Measurements from ENCODE around the gene KCNMB3. TPM values are rescaled to one million over a fixed set of nuclear protein-coding genes. Genes with fewer than 3 reads are reported as not detected.
A peak's percentile ranks its signal among the peaks of the same experiment; 100 is the strongest.

The KCNMB3 gene
- total RNA-seq, 2 experiments from 2014 or later, result 0.60 TPM; not detected in 1

GRCh38 chr3:179272385-179272784 is 21.5 kb upstream of the KCNMB3 start:
- intact Hi-C loops (cut with micrococcal nuclease; ENCODE audit: unreplicated experiment), result loop anchor here (5.0 kb wide), 1 partner anchor 125 kb away; the partner anchor contains the start of gene PIK3CA
- Histone ChIP-seq H3K4me3 (ENCODE audit: low read depth, low read length, poor library complexity, severe bottlenecking) (no peak overlapping the region), H3K79me2 (ENCODE audit: insufficient read depth, low read depth, low read length) (no peaks in the 10 kb centered on the region), H3K4me2 (ENCODE audit: low read length) (no peak overlapping the region), H3K36me3 (ENCODE audit: insufficient read depth, low read length) (no peaks in the 10 kb centered on the region), H3K9me2 (ENCODE audit: insufficient read depth, low read length) (no peaks in the 10 kb centered on the region), H4K20me1 (ENCODE audit: insufficient read depth, low read length) (no peaks in the 10 kb centered on the region), H3K4me1 (ENCODE audit: insufficient read depth, low read length, poor library complexity, severe bottlenecking) (peaks cover 9% of the 10 kb centered on the region), H3K27ac (ENCODE audit: low read depth, low read length, poor library complexity, severe bottlenecking) (no peak overlapping the region), H3K9me3 (ENCODE audit: low read length) (no peaks in the 10 kb centered on the region), H2AFZ (ENCODE audit: low read length) (no peak overlapping the region)
- TF ChIP-seq, protein P1, sequence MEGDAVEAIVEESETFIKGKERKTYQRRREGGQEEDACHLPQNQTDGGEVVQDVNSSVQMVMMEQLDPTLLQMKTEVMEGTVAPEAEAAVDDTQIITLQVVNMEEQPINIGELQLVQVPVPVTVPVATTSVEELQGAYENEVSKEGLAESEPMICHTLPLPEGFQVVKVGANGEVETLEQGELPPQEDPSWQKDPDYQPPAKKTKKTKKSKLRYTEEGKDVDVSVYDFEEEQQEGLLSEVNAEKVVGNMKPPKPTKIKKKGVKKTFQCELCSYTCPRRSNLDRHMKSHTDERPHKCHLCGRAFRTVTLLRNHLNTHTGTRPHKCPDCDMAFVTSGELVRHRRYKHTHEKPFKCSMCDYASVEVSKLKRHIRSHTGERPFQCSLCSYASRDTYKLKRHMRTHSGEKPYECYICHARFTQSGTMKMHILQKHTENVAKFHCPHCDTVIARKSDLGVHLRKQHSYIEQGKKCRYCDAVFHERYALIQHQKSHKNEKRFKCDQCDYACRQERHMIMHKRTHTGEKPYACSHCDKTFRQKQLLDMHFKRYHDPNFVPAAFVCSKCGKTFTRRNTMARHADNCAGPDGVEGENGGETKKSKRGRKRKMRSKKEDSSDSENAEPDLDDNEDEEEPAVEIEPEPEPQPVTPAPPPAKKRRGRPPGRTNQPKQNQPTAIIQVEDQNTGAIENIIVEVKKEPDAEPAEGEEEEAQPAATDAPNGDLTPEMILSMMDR (conservative IDR thresholded peaks at IDR 0.05; ENCODE audit: low read length), result peak; percentile 39; the same call in 1 of the 2 replicates
- no peak for TF ChIP-seq EZH2phosphoT487 (IDR thresholded peaks at IDR 0.05; ENCODE audit: borderline replicate concordance, low read depth, low read length)
- no TSS peak for BruUV-seq (replicated peaks)
- CTCF ChIA-PET (ENCODE audit: unreplicated experiment), result interaction anchor here (1.0 kb wide), 1 partner anchor 10 kb away, joined by 3 read pairs; no protein-coding TSS in a partner anchor
- POLR2A ChIA-PET, result interaction anchor here (0.6 kb wide), 1 partner anchor 163 kb away, joined by 5 read pairs; no protein-coding TSS in a partner anchor
- DNase-seq (ENCODE audit: low spot score), result no peak

- POLR2A ChIA-PET, result interaction anchor here (0.5 to 1.9 kb wide), 5 partner anchors 14 to 514 kb away, joined by 3 to 7 read pairs (median 3); no protein-coding TSS in a partner anchor
- Histone ChIP-seq H4K20me1 (ENCODE audit: insufficient read depth, low read length) (no peaks in the 10 kb centered on the region), H2AFZ (ENCODE audit: low read length) (peak overlapping the region; percentile 75; the same call in 1 of the 2 replicates), H3K9me3 (ENCODE audit: low read length) (no peaks in the 10 kb centered on the region), H3K4me3 (ENCODE audit: low read depth, low read length, poor library complexity, severe bottlenecking) (no peak overlapping the region), H3K79me2 (ENCODE audit: insufficient read depth, low read depth, low read length) (no peaks in the 10 kb centered on the region), H3K9me2 (ENCODE audit: insufficient read depth, low read length) (no peaks in the 10 kb centered on the region), H3K4me2 (ENCODE audit: low read length) (no peak overlapping the region), H3K27ac (ENCODE audit: low read depth, low read length, poor library complexity, severe bottlenecking) (no peak overlapping the region), H3K36me3 (ENCODE audit: insufficient read depth, low read length) (no peaks in the 10 kb centered on the region), H3K4me1 (ENCODE audit: insufficient read depth, low read length, poor library complexity, severe bottlenecking) (peaks cover 31% of the 10 kb centered on the region)
- DNase-seq (ENCODE audit: low spot score), result no peak
- CTCF ChIA-PET (ENCODE audit: unreplicated experiment), result interaction anchor here (1.5 kb wide), 1 partner anchor 24 kb away, joined by 3 read pairs; no protein-coding TSS in a partner anchor
- BruUV-seq (replicated peaks), result no TSS peak
- TF ChIP-seq, protein P1 (conservative IDR thresholded peaks at IDR 0.05; ENCODE audit: low read length), result no peak
- TF ChIP-seq EZH2phosphoT487 (IDR thresholded peaks at IDR 0.05; ENCODE audit: borderline replicate concordance, low read depth, low read length), result no peak
- intact Hi-C loops (cut with micrococcal nuclease; ENCODE audit: unreplicated experiment), result no loop called here
Measured at GRCh38 chr3:179269152-179269707, 18.3 kb upstream of the KCNMB3 start.
